ENCODE results near the gene LMLN.
"Not testable (repeated sequence)": the region's sequence is repeated elsewhere in the genome, so short reads cannot be mapped to it uniquely, and the experiment has no call there.

LMLN gene

DNA sequence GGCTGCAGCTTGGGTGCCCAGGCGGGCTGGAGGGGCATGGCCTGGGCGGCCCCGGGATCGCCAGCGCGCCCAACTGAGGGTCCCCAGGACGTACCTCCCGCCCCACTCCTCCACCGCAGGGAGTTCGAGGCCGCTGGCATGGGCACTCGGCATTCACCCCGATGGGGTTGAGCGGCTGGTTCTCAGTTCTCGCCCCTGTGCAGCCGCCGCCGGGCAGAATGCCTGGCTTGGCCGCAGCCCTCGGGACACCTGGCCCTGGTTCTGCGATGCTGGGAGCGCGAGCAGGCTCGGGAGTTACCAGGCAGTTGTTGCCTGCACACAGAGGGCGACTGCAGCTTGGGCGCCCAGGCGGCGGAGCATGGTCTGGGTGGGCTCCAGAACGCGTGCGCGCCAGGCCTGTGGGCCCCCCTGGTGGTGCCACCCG, 121.4 kb downstream of the LMLN start:
- no peak for DNase-seq

GRCh38 chr3:198082226-198082625, 122.2 kb downstream of the LMLN start:
- DNase-seq, result not testable (repeated sequence)

- no peak for DNase-seq
Observed at GRCh38 chr3:198088421-198088955, 128.5 kb downstream of the LMLN start.

- no peak for DNase-seq
Observed at GRCh38 chr3:198090795-198091332, 130.8 kb downstream of the LMLN start.

GRCh38 chr3:198092276-198092675, 132.3 kb downstream of the LMLN start:
- no peak for DNase-seq

- DNase-seq, result no peak
Observed at GRCh38 chr3:198093112-198093679, 133.2 kb downstream of the LMLN start.

Measured in cerebellar nuclear complex (tissue), 1 donor.